ENCODE measurements around the gene LRRC8E. TPM values are rescaled to one million over a fixed set of nuclear protein-coding genes. Genes with fewer than 3 reads are reported as not detected.

LRRC8E gene
- total RNA-seq, 1 donor from 2014 or later: 6.6 TPM

DNA sequence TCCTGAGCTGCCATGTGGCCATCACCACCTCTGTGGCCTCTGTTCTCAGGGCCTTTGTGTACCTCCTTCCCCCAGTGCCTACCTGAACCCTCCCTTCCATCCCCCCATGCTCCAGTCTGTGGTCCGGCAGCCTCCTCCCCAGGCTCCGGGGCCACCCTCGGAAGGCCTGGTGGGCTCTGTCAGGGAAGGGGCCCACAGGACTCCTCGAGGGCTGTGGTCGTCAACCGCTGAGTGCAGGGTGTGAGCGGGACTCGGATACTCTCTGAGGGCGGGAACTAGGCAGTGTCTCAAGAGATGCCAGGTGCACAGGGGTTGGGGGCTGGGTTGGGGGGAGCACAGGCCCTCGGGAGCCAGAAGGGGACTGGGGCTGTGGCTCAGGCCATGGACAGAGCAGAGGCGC lies 19.2 kb downstream of the LRRC8E start:
- FAIRE-seq: no peak
- H4K20me1 ChIP-seq (ENCODE audit: insufficient read depth, low read length): peaks cover 49% of the 10 kb centered on the region
- peaks cover 3% of the 10 kb centered on the region for H3K36me3 Mint-ChIP-seq (ENCODE audit: low read depth, unreplicated experiment)

DNA sequence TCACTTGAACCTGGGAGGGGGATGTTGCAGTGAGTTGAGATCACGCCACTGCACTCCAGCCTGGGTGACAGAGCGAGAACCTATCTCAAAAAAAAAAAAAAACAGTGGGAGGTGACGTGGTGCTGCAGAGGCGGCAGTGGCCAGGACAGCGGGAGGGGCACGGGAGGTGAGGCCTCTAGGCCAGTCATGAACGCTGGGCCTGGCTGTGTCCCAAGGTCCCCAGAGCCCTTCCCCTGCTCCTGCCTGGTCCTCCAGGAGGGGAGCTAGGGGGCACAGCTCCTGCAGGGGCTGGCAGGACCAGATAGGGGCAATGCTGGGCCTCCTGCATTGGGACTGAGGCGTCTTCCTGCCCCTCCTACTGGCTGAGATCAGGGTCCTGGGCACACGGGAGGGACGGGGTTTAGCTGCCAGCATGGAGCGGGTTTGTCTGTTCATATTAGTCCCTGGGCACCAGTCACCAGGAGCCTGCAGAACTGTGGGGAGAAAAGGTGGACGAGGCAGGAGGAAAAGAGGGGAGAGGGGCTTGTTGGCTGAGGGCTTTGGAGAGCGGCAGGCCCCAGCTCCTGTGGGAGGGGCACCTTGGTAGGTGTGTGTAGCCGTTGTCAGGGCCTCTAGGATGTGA lies 19.9 kb downstream of the LRRC8E start:
- H3K27me3 Mint-ChIP-seq (ENCODE audit: low read depth, unreplicated experiment): no peaks in the 10 kb centered on the region
- H3K4me3 Mint-ChIP-seq (ENCODE audit: unreplicated experiment): no peak overlapping the region
- no peak for TF ChIP-seq EZH2 (IDR thresholded peaks at IDR 0.05; ENCODE audit: insufficient read depth, low read length)
- TF ChIP-seq, protein P1, sequence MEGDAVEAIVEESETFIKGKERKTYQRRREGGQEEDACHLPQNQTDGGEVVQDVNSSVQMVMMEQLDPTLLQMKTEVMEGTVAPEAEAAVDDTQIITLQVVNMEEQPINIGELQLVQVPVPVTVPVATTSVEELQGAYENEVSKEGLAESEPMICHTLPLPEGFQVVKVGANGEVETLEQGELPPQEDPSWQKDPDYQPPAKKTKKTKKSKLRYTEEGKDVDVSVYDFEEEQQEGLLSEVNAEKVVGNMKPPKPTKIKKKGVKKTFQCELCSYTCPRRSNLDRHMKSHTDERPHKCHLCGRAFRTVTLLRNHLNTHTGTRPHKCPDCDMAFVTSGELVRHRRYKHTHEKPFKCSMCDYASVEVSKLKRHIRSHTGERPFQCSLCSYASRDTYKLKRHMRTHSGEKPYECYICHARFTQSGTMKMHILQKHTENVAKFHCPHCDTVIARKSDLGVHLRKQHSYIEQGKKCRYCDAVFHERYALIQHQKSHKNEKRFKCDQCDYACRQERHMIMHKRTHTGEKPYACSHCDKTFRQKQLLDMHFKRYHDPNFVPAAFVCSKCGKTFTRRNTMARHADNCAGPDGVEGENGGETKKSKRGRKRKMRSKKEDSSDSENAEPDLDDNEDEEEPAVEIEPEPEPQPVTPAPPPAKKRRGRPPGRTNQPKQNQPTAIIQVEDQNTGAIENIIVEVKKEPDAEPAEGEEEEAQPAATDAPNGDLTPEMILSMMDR (IDR thresholded peaks at IDR 0.05; ENCODE audit: insufficient read depth, low read depth, low read length): no peak
- Histone ChIP-seq H3K4me2 (ENCODE audit: low read length) (no peak overlapping the region), H3K9me3 (ENCODE audit: insufficient read depth, low read depth, low read length) (no peaks in the 10 kb centered on the region), H3K4me3 (ENCODE audit: insufficient read depth, low read depth, low read length) (no peak overlapping the region), H4K20me1 (ENCODE audit: insufficient read depth, low read length) (peaks cover 49% of the 10 kb centered on the region), H3K36me3 (ENCODE audit: insufficient read depth, low read length) (no peaks in the 10 kb centered on the region), H3K27me3 (ENCODE audit: insufficient read depth, low read length) (no peaks in the 10 kb centered on the region), H2AFZ (ENCODE audit: low read depth, low read length) (no peak overlapping the region), H3K4me1 (ENCODE audit: insufficient read depth, low read length) (peaks cover 14% of the 10 kb centered on the region), H3K79me2 (ENCODE audit: insufficient read depth, low read length) (peaks cover 42% of the 10 kb centered on the region), H3K9ac (ENCODE audit: low read length) (no peak overlapping the region), H3K27ac (ENCODE audit: low read depth, low read length) (no peak overlapping the region)
- FAIRE-seq: no peak
- H3K9me3 Mint-ChIP-seq (ENCODE audit: unreplicated experiment): peaks cover 2% of the 10 kb centered on the region
- peaks cover 3% of the 10 kb centered on the region for H3K36me3 Mint-ChIP-seq (ENCODE audit: low read depth, unreplicated experiment)
- no peak for DNase-seq (ENCODE audit: low read depth)
- no peak overlapping the region for H3K27ac Mint-ChIP-seq (ENCODE audit: unreplicated experiment)
- H3K4me1 Mint-ChIP-seq (ENCODE audit: low read depth, unreplicated experiment): peaks cover 5% of the 10 kb centered on the region

More for the DNA sequence above, 19.2 kb downstream of the LRRC8E start:
- Histone ChIP-seq H3K27ac (ENCODE audit: low read depth, low read length) (no peak overlapping the region), H3K27me3 (ENCODE audit: insufficient read depth, low read length) (no peaks in the 10 kb centered on the region), H3K9me3 (ENCODE audit: insufficient read depth, low read depth, low read length) (no peaks in the 10 kb centered on the region), H3K36me3 (ENCODE audit: insufficient read depth, low read length) (no peaks in the 10 kb centered on the region), H3K4me2 (ENCODE audit: low read length) (no peak overlapping the region), H3K79me2 (ENCODE audit: insufficient read depth, low read length) (peaks cover 45% of the 10 kb centered on the region), H2AFZ (ENCODE audit: low read depth, low read length) (no peak overlapping the region), H3K9ac (ENCODE audit: low read length) (no peak overlapping the region), H3K4me1 (ENCODE audit: insufficient read depth, low read length) (peaks cover 20% of the 10 kb centered on the region), H3K4me3 (ENCODE audit: insufficient read depth, low read depth, low read length) (no peak overlapping the region)
- Mint-ChIP-seq H3K9me3 (ENCODE audit: unreplicated experiment) (peaks cover 2% of the 10 kb centered on the region), H3K4me3 (ENCODE audit: unreplicated experiment) (no peak overlapping the region), H3K27me3 (ENCODE audit: low read depth, unreplicated experiment) (no peaks in the 10 kb centered on the region), H3K27ac (ENCODE audit: unreplicated experiment) (no peak overlapping the region), H3K4me1 (ENCODE audit: low read depth, unreplicated experiment) (peaks cover 5% of the 10 kb centered on the region)
- DNase-seq (ENCODE audit: low read depth): no peak
- TF ChIP-seq EZH2 (IDR thresholded peaks at IDR 0.05; ENCODE audit: insufficient read depth, low read length): no peak
- TF ChIP-seq, protein P1 (IDR thresholded peaks at IDR 0.05; ENCODE audit: insufficient read depth, low read depth, low read length): no peak

DNA sequence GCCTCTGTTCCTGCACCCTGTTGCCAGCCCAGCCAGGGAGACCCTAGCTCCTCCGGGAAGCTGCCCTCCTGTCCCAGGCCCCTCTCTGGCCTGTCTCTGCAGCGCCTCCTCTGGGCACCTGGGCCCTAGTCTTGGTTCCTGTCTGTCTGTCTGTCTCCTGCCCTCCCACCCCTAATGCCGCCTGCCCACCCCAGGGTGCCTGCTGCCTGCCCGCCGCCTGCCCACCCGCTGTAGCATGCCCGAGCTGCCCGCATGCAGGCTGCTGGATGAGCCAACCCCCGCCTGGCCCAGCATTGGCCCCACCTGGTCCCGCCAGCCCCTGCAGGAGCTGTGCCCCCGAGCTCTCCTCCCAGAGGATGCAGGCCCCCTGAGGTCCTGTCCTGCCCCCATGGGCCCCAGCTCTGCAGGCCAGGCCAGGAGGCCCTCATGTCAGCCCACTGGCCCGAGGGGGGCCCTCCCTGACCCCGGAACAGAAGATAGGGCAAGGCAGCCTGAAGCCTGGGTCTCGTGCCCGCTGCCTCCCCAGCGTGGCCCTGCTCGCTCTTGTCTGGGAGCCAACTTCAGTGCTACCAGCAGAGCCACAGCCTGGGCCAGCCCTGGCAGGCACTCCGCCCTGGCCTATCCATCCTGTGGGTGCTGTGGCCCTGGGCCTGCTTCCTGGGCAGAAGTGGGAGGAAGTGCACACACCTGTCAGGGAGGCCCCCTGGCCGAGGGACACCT lies 20.6 kb downstream of the LRRC8E start:
- H3K4me1 Mint-ChIP-seq (ENCODE audit: low read depth, unreplicated experiment): peaks cover 5% of the 10 kb centered on the region
- FAIRE-seq: no peak
- H4K20me1 ChIP-seq (ENCODE audit: insufficient read depth, low read length): peaks cover 49% of the 10 kb centered on the region

More for the DNA sequence above, 20.6 kb downstream of the LRRC8E start:
- H3K27ac Mint-ChIP-seq (ENCODE audit: unreplicated experiment): no peak overlapping the region
- Histone ChIP-seq H3K27me3 (ENCODE audit: insufficient read depth, low read length) (no peaks in the 10 kb centered on the region), H3K4me2 (ENCODE audit: low read length) (no peak overlapping the region), H2AFZ (ENCODE audit: low read depth, low read length) (no peak overlapping the region), H3K9ac (ENCODE audit: low read length) (no peak overlapping the region), H3K9me3 (ENCODE audit: insufficient read depth, low read depth, low read length) (no peaks in the 10 kb centered on the region), H3K4me1 (ENCODE audit: insufficient read depth, low read length) (peaks cover 13% of the 10 kb centered on the region), H3K79me2 (ENCODE audit: insufficient read depth, low read length) (peaks cover 42% of the 10 kb centered on the region), H3K4me3 (ENCODE audit: insufficient read depth, low read depth, low read length) (no peak overlapping the region), H3K27ac (ENCODE audit: low read depth, low read length) (no peak overlapping the region), H3K36me3 (ENCODE audit: insufficient read depth, low read length) (no peaks in the 10 kb centered on the region)
- H3K9me3 Mint-ChIP-seq (ENCODE audit: unreplicated experiment): peaks cover 2% of the 10 kb centered on the region
- TF ChIP-seq, protein P1 (IDR thresholded peaks at IDR 0.05; ENCODE audit: insufficient read depth, low read depth, low read length): no peak
- no peak for TF ChIP-seq EZH2 (IDR thresholded peaks at IDR 0.05; ENCODE audit: insufficient read depth, low read length)
- DNase-seq (ENCODE audit: low read depth): no peak
- no peaks in the 10 kb centered on the region for H3K27me3 Mint-ChIP-seq (ENCODE audit: low read depth, unreplicated experiment)
- H3K36me3 Mint-ChIP-seq (ENCODE audit: low read depth, unreplicated experiment): peaks cover 3% of the 10 kb centered on the region
- no peak overlapping the region for H3K4me3 Mint-ChIP-seq (ENCODE audit: unreplicated experiment)

All from astrocyte (in vitro differentiated cells and primary cell).